ENCODE results near the gene TMED8.
A peak's percentile ranks its signal among the peaks of the same experiment; 100 is the strongest.
"Not testable (repeated sequence)": the region's sequence is repeated elsewhere in the genome, so short reads cannot be mapped to it uniquely, and the experiment has no call there.

The TMED8 gene

GRCh38 chr14:77364146-77364545, 12.7 kb downstream of the TMED8 start:
- no peak for DNase-seq (ENCODE audit: low spot score)

GRCh38 chr14:77359626-77360025, 17.3 kb downstream of the TMED8 start:
- no peak for DNase-seq (ENCODE audit: low spot score)

GRCh38 chr14:77356899-77357298, 20.0 kb downstream of the TMED8 start:
- DNase-seq (ENCODE audit: low spot score): no peak

GRCh38 chr14:77355811-77356210, 21.1 kb downstream of the TMED8 start:
- no peak for DNase-seq (ENCODE audit: low spot score)

GRCh38 chr14:77353469-77354141, 23.3 kb downstream of the TMED8 start:
- DNase-seq (ENCODE audit: low spot score): no peak

GRCh38 chr14:77347751-77348150, 29.1 kb downstream of the TMED8 start:
- DNase-seq (ENCODE audit: low spot score): no peak

GRCh38 chr14:77346495-77346894, 30.4 kb downstream of the TMED8 start:
- DNase-seq (ENCODE audit: low spot score): no peak

- no peak for DNase-seq (ENCODE audit: low spot score)
Observed at GRCh38 chr14:77344377-77344996, 32.4 kb downstream of the TMED8 start.

- no peak for DNase-seq (ENCODE audit: low spot score)
Observed at GRCh38 chr14:77343662-77344061, 33.2 kb downstream of the TMED8 start.

- no peak for DNase-seq (ENCODE audit: low spot score)
Observed at GRCh38 chr14:77342726-77343397, 34.0 kb downstream of the TMED8 start.

GRCh38 chr14:77340389-77340788, 36.5 kb downstream of the TMED8 start:
- no peak for DNase-seq (ENCODE audit: low spot score)

GRCh38 chr14:77339407-77339806, 37.5 kb downstream of the TMED8 start:
- peak; percentile 63 for DNase-seq (ENCODE audit: low spot score)

GRCh38 chr14:77338302-77338701, 38.6 kb downstream of the TMED8 start:
- DNase-seq (ENCODE audit: low spot score): no peak

GRCh38 chr14:77337880-77338279, 39.0 kb downstream of the TMED8 start:
- no peak for DNase-seq (ENCODE audit: low spot score)

GRCh38 chr14:77337255-77337654, 39.6 kb downstream of the TMED8 start:
- DNase-seq (ENCODE audit: low spot score): not testable (repeated sequence)

- no peak for DNase-seq (ENCODE audit: low spot score)
Observed at GRCh38 chr14:77335576-77335975, 41.3 kb downstream of the TMED8 start.

GRCh38 chr14:77329872-77330271, 47.0 kb downstream of the TMED8 start:
- DNase-seq (ENCODE audit: low spot score): no peak

GRCh38 chr14:77327111-77327510, 49.8 kb downstream of the TMED8 start:
- DNase-seq (ENCODE audit: low spot score): no peak

- DNase-seq (ENCODE audit: low spot score): no peak
Observed at GRCh38 chr14:77325746-77326094, 51.2 kb downstream of the TMED8 start.

GRCh38 chr14:77324816-77325745, 51.8 kb downstream of the TMED8 start:
- no peak for DNase-seq (ENCODE audit: low spot score)

GRCh38 chr14:77324289-77324688, 52.6 kb downstream of the TMED8 start:
- no peak for DNase-seq (ENCODE audit: low spot score)

- DNase-seq (ENCODE audit: low spot score): no peak
Observed at GRCh38 chr14:77323571-77323970, 53.3 kb downstream of the TMED8 start.
